ENCODE data around the gene ANAPC1.
"Not testable (repeated sequence)": the region's sequence is repeated elsewhere in the genome, so short reads cannot be mapped to it uniquely, and the experiment has no call there.

Gene ANAPC1

DNA sequence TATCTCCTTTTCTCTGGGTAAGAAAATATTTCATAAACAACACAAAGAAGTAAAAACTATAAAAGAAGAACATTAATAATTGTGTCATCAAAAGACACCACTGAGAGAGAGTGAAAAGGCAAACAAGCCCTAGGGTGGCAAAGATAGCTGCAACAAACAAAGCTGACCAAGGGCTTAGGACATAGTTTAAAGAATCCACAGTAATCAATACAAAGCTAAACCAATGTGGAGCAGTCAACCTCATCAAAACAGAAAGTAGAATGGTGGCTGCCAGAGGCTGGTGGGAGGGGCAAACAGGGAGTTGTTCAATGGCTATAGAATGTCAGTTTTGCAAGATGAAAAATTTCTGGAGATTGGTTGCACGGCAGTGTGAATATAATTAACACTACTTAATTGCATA, 93.4 kb downstream of the ANAPC1 start:
- not testable (repeated sequence) for H3K4me1 ChIP-seq (ENCODE audit: insufficient read depth, low read length); H3K9me3 ChIP-seq (ENCODE audit: control insufficient read depth, insufficient read depth, low read length); H3K9ac ChIP-seq (ENCODE audit: low read depth, low read length); H3K36me3 ChIP-seq (ENCODE audit: insufficient read depth, low read length)

DNA sequence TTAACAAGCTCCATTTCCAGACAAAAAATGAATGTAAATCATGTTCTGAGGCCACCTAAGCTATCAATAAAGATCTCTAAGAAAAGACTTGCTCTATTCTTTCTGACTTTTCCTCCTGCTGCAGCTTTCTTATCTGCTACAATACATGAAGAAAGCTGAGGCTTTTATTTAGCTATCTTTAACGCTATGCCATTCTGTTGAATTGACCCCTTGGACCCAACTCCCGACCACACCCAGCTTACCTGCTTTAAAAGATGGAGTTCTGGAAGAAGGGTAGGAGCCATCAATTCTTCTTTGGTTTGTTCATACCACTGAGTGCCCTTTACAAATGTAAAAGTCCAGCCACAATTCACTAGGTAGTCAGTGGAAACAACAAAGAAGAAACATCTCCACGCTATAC, 99.9 kb downstream of the ANAPC1 start:
- not testable (repeated sequence) for H3K36me3 ChIP-seq (ENCODE audit: insufficient read depth, low read length); H3K9me3 ChIP-seq (ENCODE audit: control insufficient read depth, insufficient read depth, low read length); H3K4me1 ChIP-seq (ENCODE audit: insufficient read depth, low read length); H3K9ac ChIP-seq (ENCODE audit: low read depth, low read length)

DNA sequence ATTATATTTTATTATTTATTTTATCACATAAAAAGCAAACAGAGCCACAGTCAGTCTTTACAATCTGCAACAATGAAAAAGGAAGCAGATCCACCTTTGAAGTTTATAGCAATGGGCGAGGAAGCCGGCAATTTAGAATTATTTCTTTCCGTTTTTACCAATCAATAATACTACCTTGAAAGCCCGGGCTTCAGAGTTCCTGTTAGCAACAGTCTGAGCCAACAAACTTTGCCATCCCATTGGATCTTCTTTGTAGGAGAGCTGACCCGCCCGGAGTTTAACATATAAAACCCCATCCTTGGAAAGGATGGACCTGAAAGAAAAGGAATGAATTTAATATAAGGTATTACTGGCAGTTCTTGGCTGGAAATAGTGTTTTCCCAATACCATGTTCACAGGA, 101.8 kb downstream of the ANAPC1 start:
- not testable (repeated sequence) for H3K9me3 ChIP-seq (ENCODE audit: control insufficient read depth, insufficient read depth, low read length); H3K4me1 ChIP-seq (ENCODE audit: insufficient read depth, low read length); H3K36me3 ChIP-seq (ENCODE audit: insufficient read depth, low read length); H3K9ac ChIP-seq (ENCODE audit: low read depth, low read length)

DNA sequence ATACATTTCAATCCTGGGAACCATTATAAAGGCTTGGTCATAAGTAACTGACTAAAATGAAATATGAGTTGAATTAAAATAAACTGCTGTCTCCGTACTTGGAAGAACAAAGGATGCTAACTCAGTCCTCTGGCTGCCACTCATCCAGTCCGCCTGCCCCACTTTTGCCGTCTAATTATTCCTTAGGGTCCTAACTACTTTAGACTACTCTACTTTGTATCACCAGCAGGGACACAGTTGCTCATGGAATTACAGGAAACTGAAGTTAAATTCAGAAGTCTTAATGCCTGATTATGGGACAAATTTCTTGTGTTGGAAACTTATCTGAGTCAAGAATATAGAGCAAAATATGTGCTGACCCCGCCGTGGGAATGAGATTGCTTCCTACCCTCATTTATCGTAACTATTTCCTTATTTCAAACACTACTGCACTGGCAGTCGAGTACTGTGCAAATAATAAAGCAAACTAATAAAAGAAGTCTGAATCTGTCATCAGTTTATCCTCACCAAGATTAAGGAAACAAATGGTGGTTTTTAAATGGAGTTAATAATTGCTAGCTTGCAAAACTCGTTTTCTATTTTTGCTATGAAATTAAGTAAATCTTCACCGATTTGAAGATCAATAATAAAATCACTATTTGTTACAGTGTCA, 102.4 kb downstream of the ANAPC1 start:
- not testable (repeated sequence) for H3K36me3 ChIP-seq (ENCODE audit: insufficient read depth, low read length); H3K4me1 ChIP-seq (ENCODE audit: insufficient read depth, low read length); H3K9ac ChIP-seq (ENCODE audit: low read depth, low read length); H3K9me3 ChIP-seq (ENCODE audit: control insufficient read depth, insufficient read depth, low read length)

DNA sequence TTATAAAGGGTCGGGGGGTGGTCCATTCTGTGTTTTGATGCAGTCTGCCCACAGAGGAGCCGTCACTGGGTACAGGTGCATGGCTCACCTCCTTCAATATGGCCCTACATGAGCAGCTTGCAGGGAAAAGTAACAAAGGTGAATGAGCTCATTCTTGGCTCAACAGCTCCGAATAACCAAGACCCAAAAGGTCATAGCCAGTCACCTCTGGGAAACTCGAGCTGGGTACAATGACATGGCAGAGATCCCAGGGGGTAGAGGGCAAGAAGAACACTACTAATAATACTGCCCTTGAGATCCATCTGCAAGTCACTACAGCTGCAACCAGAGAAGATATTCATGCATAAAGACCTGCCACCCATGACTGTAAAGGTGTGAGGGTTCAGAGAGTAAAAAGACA, 106.8 kb downstream of the ANAPC1 start:
- not testable (repeated sequence) for H3K36me3 ChIP-seq (ENCODE audit: insufficient read depth, low read length); H3K9me3 ChIP-seq (ENCODE audit: control insufficient read depth, insufficient read depth, low read length); H3K9ac ChIP-seq (ENCODE audit: low read depth, low read length); H3K4me1 ChIP-seq (ENCODE audit: insufficient read depth, low read length)

DNA sequence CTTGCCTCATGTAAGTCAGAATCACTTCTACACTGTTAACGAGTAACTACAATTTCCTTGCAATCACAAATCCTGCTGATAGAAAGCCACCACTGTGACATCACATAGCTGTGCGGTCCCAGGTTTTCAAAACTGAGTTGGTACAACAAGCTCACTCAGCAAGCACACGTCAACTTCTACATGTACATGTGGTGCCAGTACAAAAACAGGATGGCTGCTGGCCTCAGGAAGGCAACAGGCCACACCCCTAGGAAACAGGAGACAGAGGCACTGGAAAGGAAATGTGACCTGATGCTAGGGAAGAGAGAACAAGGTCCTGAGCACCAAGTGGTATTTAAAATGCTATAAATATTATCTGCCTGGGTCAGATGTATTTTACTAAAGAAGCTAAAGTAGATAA, 107.7 kb downstream of the ANAPC1 start:
- H3K9me3 ChIP-seq (ENCODE audit: control insufficient read depth, insufficient read depth, low read length); H3K36me3 ChIP-seq (ENCODE audit: insufficient read depth, low read length); H3K4me1 ChIP-seq (ENCODE audit: insufficient read depth, low read length); H3K9ac ChIP-seq (ENCODE audit: low read depth, low read length): not testable (repeated sequence)

DNA sequence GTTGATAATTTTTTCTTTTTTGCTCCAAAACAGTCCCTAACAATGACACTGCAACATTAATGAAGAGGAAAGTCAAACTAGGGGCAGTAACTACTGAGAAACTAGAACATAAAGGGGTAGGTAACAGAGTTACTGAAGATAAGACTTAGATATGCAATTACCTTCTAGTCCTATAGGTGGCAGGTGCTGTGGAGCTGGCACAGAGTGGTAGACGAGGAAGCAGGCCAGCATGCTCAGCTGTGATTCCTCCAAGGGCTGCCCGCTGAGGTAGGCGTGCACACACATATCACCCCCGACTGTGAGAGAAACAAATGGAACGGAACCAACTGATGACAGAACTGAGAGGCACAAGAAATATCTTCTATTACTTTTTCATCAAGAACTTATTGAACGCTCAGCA, 111.8 kb downstream of the ANAPC1 start:
- H3K4me1 ChIP-seq (ENCODE audit: insufficient read depth, low read length); H3K9ac ChIP-seq (ENCODE audit: low read depth, low read length); H3K9me3 ChIP-seq (ENCODE audit: control insufficient read depth, insufficient read depth, low read length); H3K36me3 ChIP-seq (ENCODE audit: insufficient read depth, low read length): not testable (repeated sequence)

DNA sequence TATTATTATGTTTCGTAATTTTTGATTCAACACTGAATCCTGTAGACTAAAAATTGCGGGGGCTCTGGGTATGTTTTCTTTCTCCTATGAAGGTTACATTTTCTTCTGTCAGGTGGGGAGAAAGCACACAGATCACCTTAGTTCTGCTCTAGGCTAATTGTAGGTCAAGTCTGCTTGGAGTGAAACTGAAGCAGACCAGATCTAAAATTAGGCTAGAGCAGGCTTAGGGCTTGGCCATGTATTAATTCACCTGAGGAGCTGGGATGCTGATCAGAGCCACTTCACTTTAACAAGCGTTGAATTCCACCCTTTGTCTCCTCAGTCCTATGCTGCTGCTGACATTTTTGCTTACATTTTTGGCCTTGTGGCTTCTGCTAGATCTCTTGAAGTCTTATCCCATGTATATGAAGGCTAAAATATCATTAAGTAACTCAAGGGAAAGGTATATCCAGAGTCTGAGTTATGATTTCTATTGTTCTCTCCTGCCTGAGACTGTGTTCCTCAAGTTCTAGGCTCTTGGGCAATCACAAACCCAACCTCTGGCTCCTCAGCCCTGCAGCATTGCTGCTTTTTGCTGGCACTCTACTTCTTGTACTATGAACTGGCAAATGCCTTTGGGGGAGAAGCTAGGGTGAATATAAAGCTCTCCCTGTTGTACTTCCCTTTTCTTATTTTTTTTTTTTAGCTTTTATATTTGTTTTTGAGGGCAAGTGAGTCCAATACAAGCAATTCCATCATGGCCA, 112.9 kb downstream of the ANAPC1 start:
- H3K4me1 ChIP-seq (ENCODE audit: insufficient read depth, low read length); H3K9me3 ChIP-seq (ENCODE audit: control insufficient read depth, insufficient read depth, low read length); H3K36me3 ChIP-seq (ENCODE audit: insufficient read depth, low read length); H3K9ac ChIP-seq (ENCODE audit: low read depth, low read length): not testable (repeated sequence)

DNA sequence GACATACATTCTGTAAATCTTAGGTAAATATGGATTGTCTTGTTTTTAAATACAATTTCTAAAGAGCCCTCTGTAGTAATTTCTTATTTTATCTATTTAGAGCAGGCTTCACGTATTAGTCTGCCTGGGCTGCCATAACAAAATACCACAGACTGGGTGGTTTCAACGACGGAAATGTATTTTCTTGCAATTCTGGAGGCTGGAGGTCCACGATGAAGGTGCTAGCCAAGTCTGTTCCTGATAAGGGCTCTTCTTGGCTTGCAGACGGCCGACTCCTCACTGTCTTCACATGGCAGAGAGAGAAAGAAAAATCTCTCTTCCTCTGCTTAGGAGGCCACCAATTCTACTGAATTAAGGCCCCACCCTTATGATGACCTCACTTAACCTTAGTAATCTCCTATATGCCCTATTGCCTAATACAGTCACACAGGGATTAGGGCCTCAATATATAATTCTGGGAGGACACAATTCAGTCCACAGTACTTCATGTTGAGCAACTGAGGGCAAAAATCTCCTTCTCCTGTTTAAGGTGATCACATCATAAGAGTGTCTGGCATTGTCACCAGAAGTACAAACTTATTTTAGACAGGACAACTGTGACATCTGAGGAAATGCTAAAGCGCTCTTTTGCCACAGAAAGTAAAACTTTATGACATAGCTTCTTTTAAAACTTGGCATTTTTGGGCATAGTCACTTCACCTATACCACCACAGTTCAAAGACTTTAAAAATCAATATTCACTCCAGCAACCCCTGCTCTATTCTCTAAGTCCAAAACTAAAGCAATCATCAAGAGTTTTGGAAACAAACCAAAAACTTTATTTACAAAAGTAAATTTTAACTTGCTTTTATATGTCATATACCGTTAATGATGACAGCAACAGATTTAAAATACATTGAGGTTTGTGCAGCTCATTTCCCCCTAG, 115.5 kb downstream of the ANAPC1 start:
- H3K36me3 ChIP-seq (ENCODE audit: insufficient read depth, low read length); H3K4me1 ChIP-seq (ENCODE audit: insufficient read depth, low read length); H3K9me3 ChIP-seq (ENCODE audit: control insufficient read depth, insufficient read depth, low read length); H3K9ac ChIP-seq (ENCODE audit: low read depth, low read length): not testable (repeated sequence)

DNA sequence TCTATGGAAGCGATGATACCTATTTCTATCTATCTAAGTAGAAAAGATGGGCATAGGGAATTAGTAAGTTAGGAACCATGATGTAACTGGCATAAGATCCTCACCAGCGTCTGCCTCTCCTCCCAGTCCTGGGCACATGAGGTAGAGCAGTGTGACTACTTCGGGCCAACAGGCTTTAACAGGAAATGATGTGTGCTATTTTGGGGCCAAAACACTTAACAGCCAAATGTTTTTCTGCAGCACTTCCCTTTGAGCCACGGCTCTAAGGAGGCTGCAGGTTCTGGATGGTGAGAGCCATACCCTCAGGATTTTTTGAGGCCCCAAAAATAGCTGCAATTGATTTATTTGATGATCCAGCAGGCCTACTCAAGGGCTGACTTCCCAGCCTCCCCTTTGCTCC, 116.9 kb downstream of the ANAPC1 start:
- not testable (repeated sequence) for H3K9ac ChIP-seq (ENCODE audit: low read depth, low read length); H3K4me1 ChIP-seq (ENCODE audit: insufficient read depth, low read length); H3K9me3 ChIP-seq (ENCODE audit: control insufficient read depth, insufficient read depth, low read length); H3K36me3 ChIP-seq (ENCODE audit: insufficient read depth, low read length)

DNA sequence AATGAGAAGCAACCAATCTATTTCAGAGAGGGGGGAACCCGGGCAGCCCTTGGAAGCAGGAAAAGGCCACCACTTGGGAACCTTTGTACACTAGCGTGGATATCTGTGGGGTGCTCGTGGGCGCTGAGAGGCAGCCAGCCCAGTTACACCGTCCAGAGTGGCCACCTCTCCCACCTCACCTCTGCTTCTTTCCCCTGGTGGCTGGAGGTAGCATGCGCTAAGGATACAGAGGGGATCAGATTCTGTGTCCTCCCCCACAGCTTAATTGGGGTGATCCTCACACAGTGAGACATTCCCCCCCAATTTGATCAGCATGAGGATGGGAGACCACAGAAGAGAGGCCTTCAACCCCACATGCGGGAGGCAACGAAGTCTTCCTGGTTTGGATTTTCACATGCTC, 117.7 kb downstream of the ANAPC1 start:
- not testable (repeated sequence) for H3K36me3 ChIP-seq (ENCODE audit: insufficient read depth, low read length); H3K9me3 ChIP-seq (ENCODE audit: control insufficient read depth, insufficient read depth, low read length); H3K9ac ChIP-seq (ENCODE audit: low read depth, low read length); H3K4me1 ChIP-seq (ENCODE audit: insufficient read depth, low read length)

DNA sequence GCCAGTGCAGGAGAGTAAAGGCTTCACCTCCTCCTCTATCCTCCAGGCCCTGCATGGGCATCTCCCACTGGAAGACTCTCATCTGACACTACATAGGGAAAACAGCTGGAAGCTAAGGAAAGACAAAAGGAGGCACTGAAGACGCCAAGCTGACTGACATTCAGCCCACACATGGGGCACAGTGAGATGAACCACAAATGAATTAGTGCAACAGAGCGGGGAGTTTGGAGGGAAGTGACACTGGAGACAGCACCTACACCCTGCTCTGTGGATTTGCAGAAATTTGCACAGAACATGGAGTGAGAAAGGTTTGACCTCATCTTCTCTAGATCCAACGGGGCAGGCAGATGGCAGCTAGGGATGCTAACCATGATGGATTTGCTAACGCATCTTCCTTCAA, 119.8 kb downstream of the ANAPC1 start:
- H3K9ac ChIP-seq (ENCODE audit: low read depth, low read length); H3K9me3 ChIP-seq (ENCODE audit: control insufficient read depth, insufficient read depth, low read length); H3K4me1 ChIP-seq (ENCODE audit: insufficient read depth, low read length); H3K36me3 ChIP-seq (ENCODE audit: insufficient read depth, low read length): not testable (repeated sequence)

DNA sequence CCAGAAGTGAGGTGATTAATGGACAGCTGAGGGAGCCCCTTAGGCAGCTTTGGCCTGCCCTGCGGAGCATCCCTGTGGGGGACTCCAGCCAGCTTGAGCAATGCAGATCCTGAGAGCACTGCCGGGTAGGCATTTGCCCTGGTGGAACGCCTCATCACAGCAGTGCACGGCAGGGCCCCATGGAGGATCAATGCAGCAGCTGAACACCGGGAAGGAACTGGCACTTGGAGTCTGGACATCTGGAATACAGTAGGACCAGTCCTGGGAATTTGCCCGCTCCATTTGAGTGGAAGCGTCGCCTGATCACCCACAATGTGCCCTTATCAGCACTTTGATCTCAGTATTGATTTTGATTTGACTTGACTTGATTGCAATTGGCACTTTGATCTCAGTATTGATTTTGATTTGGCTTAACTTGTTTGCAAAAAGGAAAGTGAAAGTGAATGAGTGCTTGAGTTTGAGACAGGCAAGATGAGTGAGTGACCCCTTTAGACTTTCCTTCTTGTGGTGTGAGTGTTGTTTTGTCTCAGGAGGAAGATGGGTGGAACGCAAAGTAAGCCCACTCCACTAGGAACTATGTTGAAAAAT, 123.2 kb downstream of the ANAPC1 start:
- H3K36me3 ChIP-seq (ENCODE audit: insufficient read depth, low read length); H3K9me3 ChIP-seq (ENCODE audit: control insufficient read depth, insufficient read depth, low read length); H3K4me1 ChIP-seq (ENCODE audit: insufficient read depth, low read length); H3K9ac ChIP-seq (ENCODE audit: low read depth, low read length): not testable (repeated sequence)

DNA sequence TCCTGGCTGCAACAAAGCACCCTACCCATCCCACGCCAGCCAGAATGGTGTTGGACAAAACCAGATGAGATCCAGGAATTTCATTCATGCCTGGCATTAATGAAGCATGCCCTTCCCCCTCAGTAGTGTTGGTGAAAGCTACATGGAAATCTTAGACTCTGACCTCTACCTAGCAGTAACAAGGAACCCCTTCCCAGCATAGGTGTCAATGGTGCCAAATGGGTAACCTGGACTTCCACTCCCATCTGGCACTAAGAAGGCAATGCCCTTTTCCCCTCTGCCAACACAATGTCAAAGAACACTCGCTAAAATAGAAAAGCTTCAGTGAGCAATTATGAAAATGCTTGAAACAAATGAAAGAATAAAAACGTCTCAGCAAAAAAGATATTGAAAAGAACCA, 131.5 kb downstream of the ANAPC1 start:
- H3K9me3 ChIP-seq (ENCODE audit: control insufficient read depth, insufficient read depth, low read length); H3K9ac ChIP-seq (ENCODE audit: low read depth, low read length); H3K36me3 ChIP-seq (ENCODE audit: insufficient read depth, low read length); H3K4me1 ChIP-seq (ENCODE audit: insufficient read depth, low read length): not testable (repeated sequence)

DNA sequence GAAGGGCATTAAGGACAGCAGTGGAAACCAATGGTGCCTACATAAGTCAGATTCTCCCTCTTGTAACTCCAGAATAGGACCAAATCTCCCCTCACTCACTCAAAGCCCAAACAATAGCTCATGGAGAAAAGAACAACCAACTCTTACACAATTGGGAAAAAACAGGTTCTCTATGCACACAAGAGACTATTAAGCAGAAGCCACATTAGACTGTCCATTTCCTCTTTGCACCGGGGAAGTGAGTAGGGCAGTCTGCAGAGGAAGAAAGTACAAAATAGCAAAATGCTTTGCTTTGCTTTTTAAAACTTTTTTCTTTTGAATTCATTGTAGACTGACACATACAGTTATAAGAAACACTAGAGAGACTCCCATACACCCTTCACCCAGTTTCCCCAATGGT, 133.4 kb downstream of the ANAPC1 start:
- H3K9me3 ChIP-seq (ENCODE audit: control insufficient read depth, insufficient read depth, low read length); H3K36me3 ChIP-seq (ENCODE audit: insufficient read depth, low read length); H3K4me1 ChIP-seq (ENCODE audit: insufficient read depth, low read length); H3K9ac ChIP-seq (ENCODE audit: low read depth, low read length): not testable (repeated sequence)

Measured in ES-I3 (cell line).